Measurements from ENCODE around the gene ANGEL1. TPM values are rescaled to one million over a fixed set of nuclear protein-coding genes. Genes with fewer than 3 reads are reported as not detected.

The ANGEL1 gene
- total and polyA plus RNA-seq, 2 donors (not counting 1 experiment from before 2014, with no cell fraction given): 6.6 to 8.4 TPM

GRCh38 chr14:76770521-76771436 lies 41.9 kb downstream of the ANGEL1 start:
- no peak overlapping the region for H3K4me2 ChIP-seq (ENCODE audit: extremely low read depth, insufficient read depth, low read length)
- DNase-seq (ENCODE audit: low read depth in 2 of 2): no peak
- no peaks in the 10 kb centered on the region for H4K20me1 ChIP-seq (ENCODE audit: control insufficient read depth, extremely low read depth, insufficient read depth, low read length)
- TF ChIP-seq CTCF (conservative IDR thresholded peaks at IDR 0.05 in 1 of 2, IDR thresholded peaks at IDR 0.05 in 1 of 2; ENCODE audit: low read depth in 1 of 2, low read length in 2 of 2) (no peak), EZH2 (IDR thresholded peaks at IDR 0.05; ENCODE audit: low read length, missing control alignments) (no peak)
- no peak overlapping the region for H2AFZ ChIP-seq (ENCODE audit: low read length)
- no peaks in the 10 kb centered on the region for H3K36me3 ChIP-seq (ENCODE audit: control insufficient read depth, insufficient read depth, low read length)
- H3K4me3 ChIP-seq (replicated peaks in 1 of 4; ENCODE audit: control extremely low read depth in 1 of 4, insufficient read depth in 1 of 4, low read depth in 3 of 4, low read length in 4 of 4): no peak overlapping the region
- no peaks in the 10 kb centered on the region for H3K9me3 ChIP-seq (ENCODE audit: control insufficient read depth, insufficient read depth, low read depth, low read length)
- no peak overlapping the region for H3K9ac ChIP-seq (ENCODE audit: insufficient read depth, low read length)
- no peaks in the 10 kb centered on the region for H3K79me2 ChIP-seq (ENCODE audit: control insufficient read depth, insufficient read depth, low read length)
- no peak overlapping the region for H3K27ac ChIP-seq (ENCODE audit: insufficient read depth, low read length)
- peaks cover 15% of the 10 kb centered on the region for H3K4me1 ChIP-seq (ENCODE audit: control insufficient read depth, extremely low read depth, insufficient read depth, low read length)
- no peaks in the 10 kb centered on the region for H3K27me3 ChIP-seq (ENCODE audit: control insufficient read depth, insufficient read depth, low read length)

- Histone ChIP-seq H3K9ac (ENCODE audit: insufficient read depth, low read length) (no peak overlapping the region), H3K9me3 (ENCODE audit: control insufficient read depth, insufficient read depth, low read depth, low read length) (no peaks in the 10 kb centered on the region), H3K79me2 (ENCODE audit: control insufficient read depth, insufficient read depth, low read length) (no peaks in the 10 kb centered on the region), H2AFZ (ENCODE audit: low read length) (no peak overlapping the region), H4K20me1 (ENCODE audit: control insufficient read depth, extremely low read depth, insufficient read depth, low read length) (no peaks in the 10 kb centered on the region), H3K27me3 (ENCODE audit: control insufficient read depth, insufficient read depth, low read length) (no peaks in the 10 kb centered on the region), H3K36me3 (ENCODE audit: control insufficient read depth, insufficient read depth, low read length) (no peaks in the 10 kb centered on the region), H3K4me1 (ENCODE audit: control insufficient read depth, extremely low read depth, insufficient read depth, low read length) (peaks cover 15% of the 10 kb centered on the region), H3K4me2 (ENCODE audit: extremely low read depth, insufficient read depth, low read length) (no peak overlapping the region), H3K4me3 (replicated peaks in 1 of 4; ENCODE audit: control extremely low read depth in 1 of 4, insufficient read depth in 1 of 4, low read depth in 3 of 4, low read length in 4 of 4) (no peak overlapping the region), H3K27ac (ENCODE audit: insufficient read depth, low read length) (no peak overlapping the region)
- TF ChIP-seq EZH2 (IDR thresholded peaks at IDR 0.05; ENCODE audit: low read length, missing control alignments): no peak
- TF ChIP-seq CTCF (conservative IDR thresholded peaks at IDR 0.05 in 1 of 2, IDR thresholded peaks at IDR 0.05 in 1 of 2; ENCODE audit: low read depth in 1 of 2, low read length in 2 of 2): no peak
- DNase-seq (ENCODE audit: low read depth in 2 of 2): no peak
Observed at GRCh38 chr14:76769636-76770292, 42.9 kb downstream of the ANGEL1 start.

- no peak overlapping the region for H2AFZ ChIP-seq (ENCODE audit: low read length)
- H3K9me3 ChIP-seq (ENCODE audit: control insufficient read depth, insufficient read depth, low read depth, low read length): no peaks in the 10 kb centered on the region
- no peaks in the 10 kb centered on the region for H3K27me3 ChIP-seq (ENCODE audit: control insufficient read depth, insufficient read depth, low read length)
- no peaks in the 10 kb centered on the region for H4K20me1 ChIP-seq (ENCODE audit: control insufficient read depth, extremely low read depth, insufficient read depth, low read length)
- no peak overlapping the region for H3K4me2 ChIP-seq (ENCODE audit: extremely low read depth, insufficient read depth, low read length)
- no peak overlapping the region for H3K4me3 ChIP-seq (replicated peaks in 1 of 4; ENCODE audit: control extremely low read depth in 1 of 4, insufficient read depth in 1 of 4, low read depth in 3 of 4, low read length in 4 of 4)
- H3K27ac ChIP-seq (ENCODE audit: insufficient read depth, low read length): no peak overlapping the region
- H3K9ac ChIP-seq (ENCODE audit: insufficient read depth, low read length): no peak overlapping the region
- DNase-seq (ENCODE audit: low read depth in 2 of 2): no peak
- TF ChIP-seq CTCF (conservative IDR thresholded peaks at IDR 0.05 in 1 of 2, IDR thresholded peaks at IDR 0.05 in 1 of 2; ENCODE audit: low read depth in 1 of 2, low read length in 2 of 2) (no peak), EZH2 (IDR thresholded peaks at IDR 0.05; ENCODE audit: low read length, missing control alignments) (no peak)
- H3K36me3 ChIP-seq (ENCODE audit: control insufficient read depth, insufficient read depth, low read length): no peaks in the 10 kb centered on the region
- no peaks in the 10 kb centered on the region for H3K79me2 ChIP-seq (ENCODE audit: control insufficient read depth, insufficient read depth, low read length)
- H3K4me1 ChIP-seq (ENCODE audit: control insufficient read depth, extremely low read depth, insufficient read depth, low read length): peaks cover 15% of the 10 kb centered on the region
Observed at GRCh38 chr14:76768671-76769500, 43.8 kb downstream of the ANGEL1 start.
